Renal pelvis (tissue), 4 donors: ENCODE results near the gene PNN. TPM values are rescaled to one million over a fixed set of nuclear protein-coding genes. Genes with fewer than 3 reads are reported as not detected.
"Not testable (repeated sequence)": the region's sequence is repeated elsewhere in the genome, so short reads cannot be mapped to it uniquely, and the experiment has no call there.

ENCODE experiments used
- DNase-seq: peaks from one replicate; pipeline ENCODE4 v3.0.0-alpha.2; 2013
- polyA plus RNA-seq, 3 donors: library from polyadenylated mRNA; unstranded; fragments of 120-200 nt; gene quantifications; one replicate each; pipeline ENCODE4 v1.2.1, GENCODE V29; 2013; ENCODE audit not compliant: insufficient read length in 3 of 3

The PNN gene
- polyA plus RNA-seq, 3 donors: 170 to 214 (median 212) TPM

DNA sequence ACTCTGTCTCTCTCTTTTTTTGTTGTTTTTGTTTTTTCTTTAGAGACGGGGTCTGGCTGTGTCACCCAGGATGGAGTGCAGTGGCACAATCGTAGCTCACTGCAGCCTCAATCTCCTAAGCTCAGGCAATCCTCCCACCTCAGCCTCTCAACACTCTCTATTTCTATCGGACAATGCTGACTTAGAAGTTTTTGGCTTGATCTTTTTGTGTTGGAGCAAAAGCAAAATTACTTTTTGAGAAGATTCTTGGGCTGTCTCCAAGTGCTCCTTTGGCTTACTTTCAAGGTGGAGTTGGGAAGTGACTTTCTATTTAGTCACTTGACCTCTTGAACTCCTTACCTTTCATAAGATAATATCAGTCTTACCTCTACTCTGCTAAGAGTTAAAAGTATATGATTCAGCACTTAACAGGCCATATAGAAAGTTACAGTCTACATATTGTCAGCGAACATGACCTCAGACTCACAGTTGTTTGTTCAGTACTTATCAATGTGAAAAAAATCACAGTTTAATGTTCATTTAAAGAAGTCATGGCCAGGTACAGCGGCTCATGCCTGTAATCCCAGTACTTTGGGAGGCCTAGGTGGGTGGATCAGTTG is 43.2 kb downstream of the PNN start:
- DNase-seq: no peak

DNA sequence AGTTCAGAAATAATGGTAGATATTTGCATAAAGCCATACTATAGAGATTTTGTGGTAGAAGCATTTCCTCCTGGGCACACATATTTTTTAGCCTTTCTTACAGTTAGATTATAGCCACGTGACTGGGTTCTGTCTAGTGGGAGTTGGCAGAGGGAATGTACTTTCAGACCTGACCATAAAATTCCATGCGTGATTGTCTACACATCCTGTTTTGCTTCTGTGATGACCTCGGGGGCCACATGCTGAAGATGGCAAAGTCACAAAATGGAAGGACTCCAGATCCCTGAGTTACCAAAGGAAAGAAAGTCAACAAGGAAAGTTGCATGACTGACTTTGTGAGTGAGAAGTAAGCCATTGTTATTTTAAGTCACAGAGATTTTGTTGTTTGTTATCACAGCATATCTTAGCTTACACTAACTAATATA is 44.0 kb downstream of the PNN start:
- DNase-seq: no peak

DNA sequence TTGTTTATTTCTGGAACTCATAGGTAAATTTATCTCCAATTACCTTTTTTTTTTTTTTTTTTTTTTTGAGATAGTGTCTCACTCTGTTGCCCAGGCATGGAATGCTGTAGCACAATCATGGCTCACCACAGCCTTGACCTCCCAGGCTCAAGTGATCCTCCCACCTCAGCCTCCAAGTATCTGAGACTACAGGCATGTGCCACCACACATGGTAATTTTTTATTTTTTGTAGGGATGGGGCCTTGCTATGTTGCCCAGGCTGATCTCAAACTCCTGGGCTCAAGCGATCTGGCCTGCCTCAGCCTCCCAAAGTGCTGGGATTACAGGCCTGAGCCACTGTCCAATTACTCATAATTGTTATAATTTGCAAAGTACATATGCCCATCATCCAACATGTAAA is 45.4 kb downstream of the PNN start:
- DNase-seq: not testable (repeated sequence)

DNA sequence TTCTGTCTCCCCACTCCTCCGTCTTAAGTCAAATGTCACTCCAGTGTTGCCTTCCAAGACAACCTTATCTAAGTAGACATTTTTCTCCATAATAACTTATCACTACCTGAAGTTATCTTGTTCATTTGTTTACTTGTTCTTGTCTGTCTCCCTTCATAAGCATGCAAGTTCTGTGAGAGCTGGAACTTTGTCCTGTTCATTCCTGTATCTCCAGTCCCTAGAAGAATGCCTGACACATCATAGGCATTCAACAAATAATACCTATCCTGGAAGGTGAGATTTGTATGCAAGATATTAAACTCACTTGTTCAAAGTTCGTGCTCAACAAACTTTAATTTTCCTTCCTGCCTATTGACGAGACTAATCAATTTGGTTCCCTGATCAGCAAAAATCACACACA is 53.0 kb downstream of the PNN start:
- no peak for DNase-seq

DNA sequence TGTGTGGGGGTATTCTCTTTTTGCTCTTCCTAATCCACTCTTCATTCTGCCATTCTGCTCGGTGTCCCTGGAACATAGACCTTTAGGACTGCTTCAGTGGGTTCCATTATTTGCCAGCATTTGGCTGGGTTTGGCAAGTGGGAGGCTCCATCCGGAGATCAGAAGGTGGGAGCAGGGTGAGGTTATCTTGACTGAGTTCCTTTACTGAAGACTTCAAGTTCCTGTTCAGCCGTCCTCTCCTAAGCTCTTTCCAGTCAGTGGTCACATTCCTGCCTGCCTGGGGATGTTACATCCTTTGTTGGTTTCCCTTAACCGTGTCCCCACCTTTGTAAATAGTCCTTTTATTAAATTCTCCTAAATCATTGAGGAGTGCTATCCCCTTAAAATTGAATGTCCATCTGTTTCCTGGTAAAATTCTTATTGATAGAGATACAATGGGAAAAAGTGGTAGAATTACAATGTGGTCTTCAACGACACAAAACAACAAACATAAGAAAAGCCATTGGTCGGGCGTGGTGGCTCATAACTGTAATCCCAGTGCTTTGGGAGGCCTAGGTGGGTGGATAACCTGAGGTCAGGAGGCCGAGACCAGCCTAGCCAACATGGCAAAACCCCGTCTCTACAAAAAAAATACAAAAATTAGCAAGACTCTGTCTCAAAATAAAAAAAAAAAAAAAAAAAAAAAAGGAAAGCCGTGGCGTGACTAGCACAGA is 53.6 kb downstream of the PNN start:
- no peak for DNase-seq

DNA sequence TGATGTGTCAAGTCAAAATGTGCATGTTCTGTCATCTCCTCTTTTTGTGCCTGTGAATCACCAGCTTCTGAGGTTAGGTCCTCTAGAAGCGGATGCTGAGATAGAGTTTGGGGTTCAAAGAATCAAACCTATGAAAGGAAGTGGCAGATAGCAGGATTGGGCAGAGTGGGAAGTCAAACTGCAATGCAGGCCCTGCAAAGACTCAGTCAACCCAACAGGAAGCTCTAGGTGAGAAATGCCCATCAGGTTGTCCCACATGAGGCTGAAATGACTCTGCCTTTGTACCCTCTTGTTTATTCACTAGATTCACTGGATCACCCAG is 54.1 kb downstream of the PNN start:
- no peak for DNase-seq

DNA sequence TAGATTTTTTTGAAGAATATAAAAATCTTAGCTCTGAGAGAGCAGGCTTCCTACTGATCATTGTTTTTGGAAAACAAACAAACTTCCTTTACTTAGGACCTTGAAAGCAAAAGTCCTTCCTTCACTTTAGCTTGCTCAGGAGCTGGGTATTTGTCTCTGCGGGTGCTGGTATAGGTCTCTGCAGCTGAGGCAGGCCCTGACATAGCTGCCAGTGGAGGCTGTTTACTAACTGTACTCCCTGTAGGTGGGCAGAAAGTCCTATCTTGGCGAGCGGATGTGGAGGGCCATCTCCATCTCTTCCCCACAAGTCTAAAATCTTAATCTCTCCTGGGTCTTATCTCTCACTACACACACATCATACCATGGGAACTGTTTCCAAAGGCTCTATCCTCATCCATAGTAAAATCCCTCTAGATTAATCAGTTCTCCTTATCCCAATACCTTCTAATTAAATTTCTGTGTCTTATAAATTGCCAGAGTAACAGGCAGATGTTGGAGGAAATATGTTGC is 54.6 kb downstream of the PNN start:
- DNase-seq: no peak

DNA sequence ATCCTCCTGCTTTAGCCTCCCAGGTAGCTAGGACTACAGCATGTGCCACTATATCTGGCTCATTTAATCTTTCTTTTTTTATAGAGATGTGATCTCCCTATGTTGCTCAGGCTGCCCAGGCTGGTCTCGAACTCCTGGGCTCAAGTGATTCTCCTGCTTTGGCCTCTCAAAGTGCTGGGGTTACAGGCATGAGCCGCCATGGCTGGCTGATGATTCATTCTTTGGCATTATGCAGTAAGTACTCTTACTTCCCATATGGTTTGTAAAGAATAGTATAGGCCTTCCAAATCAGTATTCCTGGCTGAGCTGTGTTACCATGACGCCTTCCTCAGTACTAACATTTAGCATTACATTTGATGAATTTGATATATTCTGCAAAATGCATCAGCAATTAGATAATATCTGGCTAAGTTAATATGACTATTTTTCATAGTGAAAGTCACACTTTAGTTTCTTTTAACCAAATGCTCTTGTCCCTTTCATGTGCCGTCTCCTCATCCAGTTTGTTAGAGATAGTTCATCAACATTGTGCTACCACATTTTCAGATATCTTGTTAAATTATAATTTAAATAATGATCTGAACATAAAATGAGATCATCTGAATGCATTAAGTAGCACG is 55.5 kb downstream of the PNN start:
- DNase-seq: no peak

DNA sequence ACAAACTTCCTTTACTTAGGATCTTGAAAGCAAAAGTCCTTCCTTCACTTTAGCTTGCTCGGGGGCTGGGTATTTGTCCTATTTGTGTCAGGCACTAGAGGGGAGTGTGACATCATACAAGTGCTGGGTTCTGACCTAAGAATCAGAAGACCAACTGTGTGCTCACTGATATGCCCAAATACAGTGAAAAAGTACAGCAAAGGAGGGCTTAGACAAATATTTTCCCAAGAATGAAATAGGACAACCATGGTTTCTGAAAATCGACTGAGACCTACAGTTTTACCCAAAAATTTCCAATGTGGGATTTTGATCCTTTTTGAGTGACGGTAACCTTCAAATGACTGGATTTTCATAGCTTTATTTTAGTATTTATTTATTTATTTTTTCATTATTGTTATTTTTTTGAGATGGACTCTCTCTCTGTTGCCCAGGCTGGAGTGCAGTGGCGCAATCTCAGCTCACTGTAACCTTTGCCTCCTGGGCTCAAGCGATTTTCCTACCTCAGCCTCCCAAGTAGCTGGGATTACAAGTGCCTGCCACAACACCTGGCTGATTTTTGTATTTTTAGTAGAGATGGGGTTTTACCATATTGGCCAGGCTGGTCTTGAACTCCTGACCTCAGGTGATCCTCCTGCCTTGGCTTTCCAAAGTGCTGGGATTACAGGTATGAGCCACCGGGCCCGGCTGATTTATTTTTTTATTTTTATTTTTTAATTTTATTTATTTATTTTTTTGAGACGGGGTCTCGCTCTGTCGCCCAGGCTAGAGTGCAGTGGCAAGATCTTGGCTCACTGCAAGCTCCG is 56.9 kb downstream of the PNN start:
- DNase-seq: peak; percentile 4

Other genes with a start within 250 kb of the PNN start
- 10 to 100 TPM; 60.6 to 66.5 (median 61.7) TPM for gene SEC23A, start 72.0 kb upstream of the PNN start, polyA plus RNA-seq
- 10 to 100 TPM; 19.8 to 23.5 (median 23.0) TPM for gene GEMIN2, start 60.9 kb upstream of the PNN start, polyA plus RNA-seq
- gene TRAPPC6B, start 4.9 kb upstream of the PNN start, polyA plus RNA-seq: 10 to 100 TPM; 25.2 to 28.6 (median 28.5) TPM
- gene MIA2, start 58.7 kb downstream of the PNN start, polyA plus RNA-seq: 10 to 100 TPM; 66.4 to 89.6 (median 77.6) TPM